Activated CD8-positive, alpha-beta memory T cell treated with anti-CD3 and anti-CD28 coated beads for 4 hours (primary cell): ENCODE measurements around the gene SIX6.

Experiments used
- DNase-seq, 2 donors: peaks; one replicate each; pipeline ENCODE4 v3.0.0-alpha.2; 2020; ENCODE audit warnings: low read depth in 2 of 2

SIX6 gene

GRCh38 chr14:60514378-60514740 lies 5.4 kb downstream of the SIX6 start:
- DNase-seq: no peak

GRCh38 chr14:60514741-60515491 lies 6.0 kb downstream of the SIX6 start:
- no peak for DNase-seq

- no peak for DNase-seq
These were observed 6.8 kb downstream of the SIX6 start for GRCh38 chr14:60515511-60516289.

GRCh38 chr14:60532442-60532841 lies 23.5 kb downstream of the SIX6 start:
- no peak for DNase-seq

GRCh38 chr14:60537663-60538062 lies 28.7 kb downstream of the SIX6 start:
- no peak for DNase-seq

GRCh38 chr14:60544659-60545058 lies 35.7 kb downstream of the SIX6 start:
- no peak for DNase-seq

GRCh38 chr14:60553808-60554207 lies 44.9 kb downstream of the SIX6 start:
- DNase-seq: no peak

GRCh38 chr14:60561845-60562746 lies 53.1 kb downstream of the SIX6 start:
- no peak for DNase-seq
